HG03159 (cell line): ENCODE measurements around the gene COG4.
A peak's percentile ranks its signal among the peaks of the same experiment; 100 is the strongest.

Experiments used
- ATAC-seq: cut with Tn5 transposase; IDR thresholded peaks from one replicate; pipeline ENCODE4 v1.9.1; 2021; ENCODE audit warnings: mild to moderate bottlenecking, moderate library complexity; ENCODE audit not compliant: unreplicated experiment

The COG4 gene

GRCh38 chr16:70434484-70435260, 88.7 kb downstream of the COG4 start:
- no peak for ATAC-seq

GRCh38 chr16:70433458-70434103, 89.8 kb downstream of the COG4 start:
- ATAC-seq = no peak

GRCh38 chr16:70432723-70433457, 90.5 kb downstream of the COG4 start:
- no peak for ATAC-seq

GRCh38 chr16:70432356-70432722, 91.0 kb downstream of the COG4 start:
- ATAC-seq = no peak

- ATAC-seq = peak; percentile 47
These were observed 92.5 kb downstream of the COG4 start for GRCh38 chr16:70430667-70431536.
